Keratinocyte (primary cell): ENCODE results near the gene PTGES2. TPM values are rescaled to one million over a fixed set of nuclear protein-coding genes. Genes with fewer than 3 reads are reported as not detected.

Source experiments
- DNase-seq: peaks from one replicate; pipeline ENCODE4 v3.0.0-alpha.2; 2011; ENCODE audit warnings: low read depth, missing footprints, low spot score
- FAIRE-seq: peaks from 2 replicates; lab custom pipeline; 2011; peaks lifted over from hg19 to GRCh38; lab: Jason Lieb, UNC
- H2AFZ ChIP-seq: 2 replicates; pipeline ENCODE4 v1.6.0; 2012; ENCODE audit warnings: low read length, control low read depth, inconsistent platforms; ENCODE audit not compliant: control insufficient read depth
- H3K27ac ChIP-seq: 2 replicates; pipeline ENCODE4 v1.5.1; 2011; ENCODE audit warnings: low read length; ENCODE audit not compliant: control insufficient read depth, insufficient read depth
- H3K27me3 ChIP-seq: 3 replicates; pipeline ENCODE4 v1.6.0; 2011; ENCODE audit warnings: low read length; ENCODE audit not compliant: control insufficient read depth, insufficient read depth; ENCODE audit errors: extremely low read depth
- H3K36me3 ChIP-seq, 2 experiments: 2 replicates in 1 of 2; 3 replicates in 1 of 2; pipeline ENCODE4 v1.5.1; 2011; ENCODE audit warnings: low read length in 2 of 2, mild to moderate bottlenecking in 1 of 2; ENCODE audit not compliant: control insufficient read depth in 2 of 2, insufficient read depth in 2 of 2; ENCODE audit errors: extremely low read depth in 1 of 2
- H3K4me1 ChIP-seq: 3 replicates; pipeline ENCODE4 v1.5.1; 2011; ENCODE audit warnings: low read length; ENCODE audit not compliant: control insufficient read depth, insufficient read depth; ENCODE audit errors: extremely low read depth
- H3K4me2 ChIP-seq: 3 replicates; pipeline ENCODE4 v1.6.0; 2011; ENCODE audit warnings: low read depth, low read length; ENCODE audit not compliant: control insufficient read depth, insufficient read depth; ENCODE audit errors: extremely low read depth
- H3K4me3 ChIP-seq, 3 experiments: fragments of 200-600 bp in 1 of 3; sonication (generic) in 1 of 3; 2 replicates in 2 of 3; 3 replicates in 1 of 3; pipeline ENCODE4 v1.5.1; 2011 to 2016; ENCODE audit warnings: low read length in 3 of 3, mild to moderate bottlenecking in 3 of 3, control low read depth in 2 of 3, inconsistent platforms in 1 of 3, low read depth in 1 of 3, mixed read lengths in 1 of 3, mixed run types in 1 of 3, moderate library complexity in 1 of 3; ENCODE audit not compliant: control insufficient read depth in 2 of 3, insufficient read depth in 2 of 3; ENCODE audit errors: extremely low read depth in 1 of 3
- H3K79me2 ChIP-seq: 2 replicates; pipeline ENCODE4 v1.6.0; 2012; ENCODE audit warnings: low read length; ENCODE audit not compliant: control insufficient read depth, insufficient read depth
- H3K9ac ChIP-seq: 3 replicates; pipeline ENCODE4 v1.6.0; 2011; ENCODE audit warnings: low read length; ENCODE audit not compliant: control insufficient read depth, insufficient read depth; ENCODE audit errors: extremely low read depth
- H3K9me1 ChIP-seq: 3 replicates; pipeline ENCODE4 v1.6.0; 2011; ENCODE audit warnings: low read length; ENCODE audit not compliant: control insufficient read depth, insufficient read depth; ENCODE audit errors: extremely low read depth
- H3K9me3 ChIP-seq: 2 replicates; pipeline ENCODE4 v1.5.1; 2012; ENCODE audit warnings: low read depth, low read length; ENCODE audit not compliant: control insufficient read depth
- H4K20me1 ChIP-seq: 3 replicates; pipeline ENCODE4 v1.6.0; 2011; ENCODE audit warnings: low read length; ENCODE audit not compliant: control insufficient read depth, insufficient read depth; ENCODE audit errors: extremely low read depth
- EZH2 ChIP-seq: IDR thresholded peaks from one replicate; pipeline ENCODE4 v1.6.1; 2012; ENCODE audit warnings: inconsistent platforms, mild to moderate bottlenecking, low read length, moderate library complexity
- dilution Hi-C: fragments of 300-500 bp; cut with MboI; formaldehyde crosslinking; loops from one replicate; pipeline ENCODE4 v1.7.0; 2020; ENCODE audit warnings: low sequenced_read_pairs; ENCODE audit not compliant: extremely low pct_ligation_motif_present
- polyA plus RNA-seq, 5 experiments: library from polyadenylated mRNA; depleted of rRNA in 3 of 5; stranded (reverse) in 3 of 5; stranded (forward) in 1 of 5; unstranded in 1 of 5; fragments of >200 nt; gene quantifications; 1 replicate in 1 of 5; 2 replicates in 3 of 5; 3 replicates in 1 of 5; pipeline versions ENCODE4 v1.2.1 to v1.2.3, GENCODE V29; 2011 to 2012; ENCODE audit warnings: missing spikeins in 2 of 5, low read depth in 1 of 5, low replicate concordance in 1 of 5
- TF ChIP-seq, protein P1 (sequence below), 3 experiments: IDR thresholded peaks in 1 of 3; conservative IDR thresholded peaks in 1 of 3; optimal IDR thresholded peaks in 1 of 3; 2 replicates in 2 of 3; 3 replicates in 1 of 3; pipeline versions ENCODE3 to v1.5.1; 2011; ENCODE audit warnings: low read length in 3 of 3, mild to moderate bottlenecking in 3 of 3, moderate library complexity in 2 of 3, control low read depth in 1 of 3, inconsistent platforms in 1 of 3; ENCODE audit not compliant: insufficient read depth in 2 of 3; ENCODE audit errors: extremely low read depth in 1 of 3

Gene PTGES2
- polyA plus RNA-seq, 1 donor (not counting 4 experiments of a cell fraction or from before 2014, with no cell fraction given), result 68.7 TPM

DNA sequence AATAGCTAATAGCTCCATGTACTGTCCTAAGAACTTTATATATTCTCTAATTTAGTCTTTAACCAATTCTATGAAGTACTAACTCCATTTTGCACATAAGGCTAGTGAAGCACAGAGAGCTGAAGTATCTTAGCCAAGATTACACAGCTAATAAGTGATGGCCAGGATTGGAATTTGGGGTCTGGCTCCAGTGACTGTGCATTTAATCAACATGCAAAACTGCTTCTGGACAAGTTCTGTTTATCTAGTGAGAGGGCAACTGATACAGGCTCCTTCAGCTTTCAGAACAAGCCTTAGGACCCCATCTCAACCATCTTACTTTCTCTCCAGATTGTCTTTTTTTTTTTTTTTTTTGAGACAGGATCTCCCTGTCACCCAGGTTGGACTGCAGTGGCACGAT is 38.2 kb downstream of the PTGES2 start:
- Histone ChIP-seq H3K27me3 (no peaks in the 10 kb centered on the region), H3K9me1 (no peaks in the 10 kb centered on the region), H4K20me1 (no peaks in the 10 kb centered on the region), H3K79me2 (peaks cover 4% of the 10 kb centered on the region), H3K36me3 (peaks cover 0 to 2% of the 10 kb centered on the region in 2 experiments), H3K4me1 (peaks cover 8% of the 10 kb centered on the region), H3K9me3 (no peaks in the 10 kb centered on the region), H3K4me3 (no peak overlapping the region), H3K9ac (no peak overlapping the region), H2AFZ (no peak overlapping the region), H3K4me2 (no peak overlapping the region), H3K27ac (no peak overlapping the region)
- dilution Hi-C loops, result no loop called here
- no peak for TF ChIP-seq EZH2
- TF ChIP-seq, protein P1, sequence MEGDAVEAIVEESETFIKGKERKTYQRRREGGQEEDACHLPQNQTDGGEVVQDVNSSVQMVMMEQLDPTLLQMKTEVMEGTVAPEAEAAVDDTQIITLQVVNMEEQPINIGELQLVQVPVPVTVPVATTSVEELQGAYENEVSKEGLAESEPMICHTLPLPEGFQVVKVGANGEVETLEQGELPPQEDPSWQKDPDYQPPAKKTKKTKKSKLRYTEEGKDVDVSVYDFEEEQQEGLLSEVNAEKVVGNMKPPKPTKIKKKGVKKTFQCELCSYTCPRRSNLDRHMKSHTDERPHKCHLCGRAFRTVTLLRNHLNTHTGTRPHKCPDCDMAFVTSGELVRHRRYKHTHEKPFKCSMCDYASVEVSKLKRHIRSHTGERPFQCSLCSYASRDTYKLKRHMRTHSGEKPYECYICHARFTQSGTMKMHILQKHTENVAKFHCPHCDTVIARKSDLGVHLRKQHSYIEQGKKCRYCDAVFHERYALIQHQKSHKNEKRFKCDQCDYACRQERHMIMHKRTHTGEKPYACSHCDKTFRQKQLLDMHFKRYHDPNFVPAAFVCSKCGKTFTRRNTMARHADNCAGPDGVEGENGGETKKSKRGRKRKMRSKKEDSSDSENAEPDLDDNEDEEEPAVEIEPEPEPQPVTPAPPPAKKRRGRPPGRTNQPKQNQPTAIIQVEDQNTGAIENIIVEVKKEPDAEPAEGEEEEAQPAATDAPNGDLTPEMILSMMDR (optimal IDR thresholded peaks at IDR 0.05 in 1 of 3, IDR thresholded peaks at IDR 0.05 in 1 of 3, conservative IDR thresholded peaks at IDR 0.05 in 1 of 3; ENCODE audit: extremely low read depth in 1 of 3, insufficient read depth in 2 of 3, low read length in 3 of 3), result no peak
- DNase-seq (no peak), FAIRE-seq (no peak)

DNA sequence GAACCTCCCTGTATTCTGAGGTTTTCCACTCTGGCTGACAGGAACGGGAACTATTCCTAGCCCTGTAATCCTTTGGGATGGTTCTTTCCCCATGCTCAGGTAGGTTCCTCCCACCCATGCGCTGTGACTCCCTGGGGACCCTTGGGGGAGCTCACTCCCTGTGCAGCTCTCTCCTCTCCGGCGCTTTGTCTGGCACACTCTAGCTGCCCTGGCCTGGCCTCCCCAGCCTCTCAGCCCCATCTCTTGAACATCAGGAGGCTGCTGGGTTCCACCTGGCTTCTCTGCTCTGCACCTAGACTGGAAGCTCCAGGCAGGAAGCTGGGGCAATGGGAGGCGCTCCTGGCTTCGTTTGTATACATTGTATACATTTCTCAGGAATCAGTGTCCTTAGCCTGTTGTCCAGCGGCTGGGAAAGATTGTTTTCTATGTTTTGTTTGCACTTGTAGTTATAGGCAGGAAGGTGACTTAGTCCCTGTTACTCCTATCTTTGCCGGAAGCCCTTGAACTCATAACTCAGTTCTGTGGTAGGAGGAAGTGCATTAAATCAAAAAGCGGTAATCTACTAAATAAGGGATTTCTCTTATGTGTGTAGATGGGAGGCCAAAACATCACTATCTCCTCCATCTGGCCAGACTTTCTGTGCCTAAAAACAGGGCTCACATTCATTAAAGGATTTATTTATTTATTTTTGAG is 39.1 kb downstream of the PTGES2 start:
- no peak for FAIRE-seq

More for the DNA sequence above, 39.1 kb downstream of the PTGES2 start:
- Histone ChIP-seq H3K4me1 (peaks cover 1% of the 10 kb centered on the region), H3K4me3 (no peak overlapping the region), H3K9me3 (no peaks in the 10 kb centered on the region), H3K9me1 (no peaks in the 10 kb centered on the region), H3K9ac (no peak overlapping the region), H3K27ac (no peak overlapping the region), H2AFZ (no peak overlapping the region), H3K27me3 (no peaks in the 10 kb centered on the region), H4K20me1 (no peaks in the 10 kb centered on the region), H3K36me3 (peaks cover 0 to 2% of the 10 kb centered on the region in 2 experiments), H3K79me2 (peaks cover 4% of the 10 kb centered on the region), H3K4me2 (no peak overlapping the region)
- TF ChIP-seq EZH2, result no peak
- TF ChIP-seq, protein P1 (optimal IDR thresholded peaks at IDR 0.05 in 1 of 3, IDR thresholded peaks at IDR 0.05 in 1 of 3, conservative IDR thresholded peaks at IDR 0.05 in 1 of 3; ENCODE audit: extremely low read depth in 1 of 3, insufficient read depth in 2 of 3, low read length in 3 of 3), result no peak
- no peak for DNase-seq
- dilution Hi-C loops, result no loop called here
